Measurements from ENCODE around the gene AACS. TPM values are rescaled to one million over a fixed set of nuclear protein-coding genes. Genes with fewer than 3 reads are reported as not detected.

Gene AACS
- total and polyA plus RNA-seq, 10 of the 15 experiments (the other 5 are each of a cell fraction or from before 2014, with no cell fraction given), result 10.1 to 34.0 (median 21.1) TPM

DNA sequence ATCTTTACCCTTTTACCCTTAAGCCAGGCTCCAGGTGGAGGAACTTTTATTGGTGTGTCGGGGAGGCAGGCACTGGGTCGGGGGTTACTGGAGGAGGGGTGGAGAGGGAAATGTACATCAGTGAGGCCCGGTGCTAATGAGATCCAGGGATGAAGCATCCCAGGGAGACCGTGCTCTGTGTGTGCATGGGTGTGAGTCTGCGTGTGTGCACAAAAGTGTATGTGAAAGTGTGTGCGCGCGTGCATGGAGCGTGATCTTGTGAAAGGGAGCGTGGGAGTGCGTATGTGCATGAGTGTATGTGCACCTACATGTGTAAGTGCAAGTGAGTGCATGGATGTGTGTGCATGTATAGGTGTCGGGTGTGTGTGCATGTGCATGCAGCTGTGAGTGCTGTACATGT is 55.3 kb downstream of the AACS start:
- no TSS peak for BruUV-seq (replicated peaks)
- no peaks in the 10 kb centered on the region for H3K27me3 ChIP-seq (replicated peaks in 1 of 2; ENCODE audit: control insufficient read depth in 2 of 2, insufficient read depth in 2 of 2, low read length in 1 of 2)
- ChIA-PET RAD21 (ENCODE audit: unreplicated experiment) (no interaction called here), SMC1A (ENCODE audit: uncharacterized antibody, unreplicated experiment) (no interaction called here), CTCF (no interaction called here), POLR2A (no interaction called here)
- H3K4me3 ChIP-seq, result no peak overlapping the region
- ATAC-seq, result no peak
- WGBS (ENCODE audit: insufficient coverage, insufficient replicate concordance, low lambda C conversion rate, missing lambda C conversion rate), result 93% methylated on average over 12 of the region's 12 CpGs
- TF ChIP-seq NR2C2 (IDR thresholded peaks at IDR 0.05; ENCODE audit: borderline replicate concordance, control insufficient read depth, insufficient read length, low read depth) (peak; percentile 12), ZNF384 (IDR thresholded peaks at IDR 0.05; ENCODE audit: borderline replicate concordance, low read depth, low read length) (no peak), POLR2A (IDR thresholded peaks at IDR 0.05; ENCODE audit: low read depth, low read length) (0 out of 2 replicates have a peak, but pooled peaks have one; percentile 47)
- H2AFZ ChIP-seq (ENCODE audit: control insufficient read depth, low read depth, low read length), result no peak overlapping the region
- no peaks in the 10 kb centered on the region for H4K20me1 ChIP-seq (ENCODE audit: control insufficient read depth, insufficient read depth)
- no peak overlapping the region for H3K27ac ChIP-seq (ENCODE audit: control insufficient read depth, insufficient read depth)
- H3K79me2 ChIP-seq (ENCODE audit: control insufficient read depth, insufficient read depth, low read length), result no peaks in the 10 kb centered on the region
- DNase-seq (ENCODE audit: low read depth, low spot score), result no peak
- no peaks in the 10 kb centered on the region for H3K9me3 ChIP-seq (replicated peaks; ENCODE audit: control insufficient read depth, insufficient read depth, low read length)
- H3K9ac ChIP-seq (ENCODE audit: control insufficient read depth, insufficient read depth, low read length), result no peak overlapping the region
- H3K4me1 ChIP-seq (ENCODE audit: control insufficient read depth, insufficient read depth, low read length), result no peaks in the 10 kb centered on the region
- peaks cover 0 to 5% of the 10 kb centered on the region in 2 experiments; a peak in 3 of 4 replicates for H3K36me3 ChIP-seq (ENCODE audit: control insufficient read depth in 2 of 2, insufficient read depth in 2 of 2, low read length in 1 of 2)
- H3K4me2 ChIP-seq (ENCODE audit: control insufficient read depth, insufficient read depth), result no peak overlapping the region
- FAIRE-seq, result no peak
- in situ Hi-C loops (cut with MboI), result no loop called here
- intact Hi-C loops (cut with micrococcal nuclease; ENCODE audit: unreplicated experiment), result no loop called here

GRCh38 chr12:125121106-125121505 is 55.9 kb downstream of the AACS start:
- no peak for FAIRE-seq

More at GRCh38 chr12:125121106-125121505, 55.9 kb downstream of the AACS start:
- DNase-seq (ENCODE audit: low read depth, low spot score), result no peak
- H3K27me3 ChIP-seq (replicated peaks in 1 of 2; ENCODE audit: control insufficient read depth in 2 of 2, insufficient read depth in 2 of 2, low read length in 1 of 2), result no peaks in the 10 kb centered on the region
- ChIA-PET CTCF (no interaction called here), RAD21 (ENCODE audit: unreplicated experiment) (no interaction called here), SMC1A (ENCODE audit: uncharacterized antibody, unreplicated experiment) (no interaction called here), POLR2A (no interaction called here)
- no peak overlapping the region for H3K4me2 ChIP-seq (ENCODE audit: control insufficient read depth, insufficient read depth)
- H3K4me1 ChIP-seq (ENCODE audit: control insufficient read depth, insufficient read depth, low read length), result no peaks in the 10 kb centered on the region
- H3K79me2 ChIP-seq (ENCODE audit: control insufficient read depth, insufficient read depth, low read length), result no peaks in the 10 kb centered on the region
- no peak for ATAC-seq
- no TSS peak for BruUV-seq (replicated peaks)
- WGBS (ENCODE audit: insufficient coverage, insufficient replicate concordance, low lambda C conversion rate, missing lambda C conversion rate), result 96% methylated on average over 14 of the region's 14 CpGs
- intact Hi-C loops (cut with micrococcal nuclease; ENCODE audit: unreplicated experiment), result no loop called here
- H3K27ac ChIP-seq (ENCODE audit: control insufficient read depth, insufficient read depth), result no peak overlapping the region
- no peaks in the 10 kb centered on the region for H4K20me1 ChIP-seq (ENCODE audit: control insufficient read depth, insufficient read depth)
- no peaks in the 10 kb centered on the region for H3K9me3 ChIP-seq (replicated peaks; ENCODE audit: control insufficient read depth, insufficient read depth, low read length)
- in situ Hi-C loops (cut with MboI), result no loop called here
- H3K9ac ChIP-seq (ENCODE audit: control insufficient read depth, insufficient read depth, low read length), result no peak overlapping the region
- peaks cover 0 to 4% of the 10 kb centered on the region in 2 experiments; a peak in 3 of 4 replicates for H3K36me3 ChIP-seq (ENCODE audit: control insufficient read depth in 2 of 2, insufficient read depth in 2 of 2, low read length in 1 of 2)
- no peak overlapping the region for H3K4me3 ChIP-seq
- TF ChIP-seq NKRF (conservative IDR thresholded peaks at IDR 0.05) (no peak), NFYB (IDR thresholded peaks at IDR 0.05; ENCODE audit: insufficient read depth, low read depth, low read length) (no peak), ATF7 (IDR thresholded peaks at IDR 0.05; ENCODE audit: low read depth) (no peak), KLF5 (IDR thresholded peaks at IDR 0.05; ENCODE audit: partially characterized antibody) (no peak), NR2C1 (IDR thresholded peaks at IDR 0.05) (no peak), ZSCAN29 (IDR thresholded peaks at IDR 0.05) (no peak)
- no peak overlapping the region for H2AFZ ChIP-seq (ENCODE audit: control insufficient read depth, low read depth, low read length)
